ENCODE data around the gene CASP3. TPM values are rescaled to one million over a fixed set of nuclear protein-coding genes. Genes with fewer than 3 reads are reported as not detected.

The CASP3 gene
- total RNA-seq, 2 experiments from 2014 or later, result 25.8 to 44.7 TPM

DNA sequence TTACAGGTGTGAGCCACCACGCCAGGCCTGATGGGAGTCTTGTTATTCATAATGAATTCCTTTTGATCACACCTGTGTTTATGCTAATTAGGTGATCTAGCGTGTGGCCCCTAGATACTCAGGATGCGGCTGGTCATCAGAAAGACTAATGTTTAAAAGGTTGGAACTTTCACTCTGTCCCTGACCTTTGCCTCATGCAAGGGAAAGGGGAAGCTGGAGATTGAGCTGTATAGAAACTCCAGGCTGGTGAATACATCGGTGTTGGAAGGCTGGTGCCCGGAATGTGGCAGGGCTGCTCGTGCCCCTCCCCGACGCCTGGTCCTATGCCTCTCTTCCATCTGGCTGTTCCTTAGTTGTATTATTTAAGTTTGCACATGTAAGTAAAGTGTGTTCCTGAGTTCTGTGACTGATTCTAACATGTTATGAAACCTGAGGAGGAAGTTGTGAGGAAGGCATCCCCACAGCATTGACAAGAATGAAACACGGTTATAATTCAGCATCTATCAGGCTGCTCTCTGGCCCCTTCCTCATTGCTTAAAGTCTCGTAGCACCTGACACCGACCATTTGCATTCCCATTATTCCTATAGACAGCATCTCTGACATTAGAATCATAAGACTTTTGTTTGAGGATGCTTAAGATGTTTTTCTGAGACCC lies 28.9 kb downstream of the CASP3 start:
- no peak overlapping the region for H3K4me3 ChIP-seq (ENCODE audit: low read depth, low read length, poor library complexity, severe bottlenecking)
- no peak for TF ChIP-seq EZH2phosphoT487 (IDR thresholded peaks at IDR 0.05; ENCODE audit: borderline replicate concordance, low read depth, low read length)
- TF ChIP-seq CTCF (conservative IDR thresholded peaks at IDR 0.05; ENCODE audit: low read length), result no peak
- H3K27ac ChIP-seq (ENCODE audit: low read depth, low read length, poor library complexity, severe bottlenecking), result no peak overlapping the region
- DNase-seq (ENCODE audit: low spot score), result no peak
- H2AFZ ChIP-seq (ENCODE audit: low read length), result no peak overlapping the region
- BruUV-seq (replicated peaks), result no TSS peak
- CTCF ChIA-PET (ENCODE audit: unreplicated experiment), result no interaction called here
- no peaks in the 10 kb centered on the region for H3K79me2 ChIP-seq (ENCODE audit: insufficient read depth, low read depth, low read length)
- no peak overlapping the region for H3K4me2 ChIP-seq (ENCODE audit: low read length)
- intact Hi-C loops (cut with micrococcal nuclease; ENCODE audit: unreplicated experiment), result no loop called here
- H3K36me3 ChIP-seq (ENCODE audit: insufficient read depth, low read length), result peaks cover 5% of the 10 kb centered on the region
- POLR2A ChIA-PET, result no interaction called here
- no peaks in the 10 kb centered on the region for H4K20me1 ChIP-seq (ENCODE audit: insufficient read depth, low read length)
- H3K4me1 ChIP-seq (ENCODE audit: insufficient read depth, low read length, poor library complexity, severe bottlenecking), result no peaks in the 10 kb centered on the region
- H3K9me2 ChIP-seq (ENCODE audit: insufficient read depth, low read length), result no peaks in the 10 kb centered on the region
- no peaks in the 10 kb centered on the region for H3K9me3 ChIP-seq (ENCODE audit: low read length)

DNA sequence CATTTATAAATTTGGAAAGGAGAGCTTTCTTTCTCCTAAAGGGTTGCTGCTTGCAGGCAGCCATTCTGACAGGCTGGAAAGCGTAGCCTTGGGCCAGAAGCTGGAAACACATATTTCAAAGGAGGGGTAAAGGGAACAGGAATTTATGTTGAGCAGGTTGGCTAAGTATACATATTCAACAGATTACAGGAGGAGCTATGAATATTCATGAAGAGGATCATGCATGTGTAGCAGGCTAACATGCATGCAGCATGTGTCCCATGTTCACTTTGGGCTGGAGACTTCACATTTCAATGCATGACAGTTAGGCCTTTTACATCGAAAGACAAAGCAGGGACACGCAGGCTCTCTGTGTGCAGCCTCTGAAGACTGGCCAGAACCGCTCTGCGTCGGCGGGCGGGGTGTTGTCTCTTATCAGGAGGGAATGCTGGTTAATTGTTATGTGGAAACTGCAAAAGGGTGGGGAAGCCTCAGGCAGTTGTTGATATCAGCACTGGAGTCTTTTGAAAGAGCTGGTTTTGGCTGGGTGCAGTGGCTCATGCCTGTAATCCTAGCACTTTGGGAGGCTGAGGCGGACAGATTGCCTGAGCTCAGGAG lies 31.5 kb downstream of the CASP3 start:
- ChIA-PET CTCF (ENCODE audit: unreplicated experiment) (no interaction called here), POLR2A (interaction anchor here (0.6 to 1.1 kb wide), 5 partner anchors 9 to 66 kb away, joined by 3 to 5 read pairs (median 3); no protein-coding TSS in a partner anchor)
- H3K79me2 ChIP-seq (ENCODE audit: insufficient read depth, low read depth, low read length), result no peaks in the 10 kb centered on the region
- peak overlapping the region; percentile 24; the same call in 1 of the 2 replicates for H3K4me2 ChIP-seq (ENCODE audit: low read length)
- DNase-seq (ENCODE audit: low spot score), result no peak
- H2AFZ ChIP-seq (ENCODE audit: low read length), result no peak overlapping the region
- peaks cover 3% of the 10 kb centered on the region; the same call in 1 of the 2 replicates for H3K9me3 ChIP-seq (ENCODE audit: low read length)
- no TSS peak for BruUV-seq (replicated peaks)
- H3K9me2 ChIP-seq (ENCODE audit: insufficient read depth, low read length), result no peaks in the 10 kb centered on the region
- no peaks in the 10 kb centered on the region for H3K36me3 ChIP-seq (ENCODE audit: insufficient read depth, low read length)
- TF ChIP-seq EZH2phosphoT487 (IDR thresholded peaks at IDR 0.05; ENCODE audit: borderline replicate concordance, low read depth, low read length) (no peak), CTCF (conservative IDR thresholded peaks at IDR 0.05; ENCODE audit: low read length) (no peak)
- H4K20me1 ChIP-seq (ENCODE audit: insufficient read depth, low read length), result no peaks in the 10 kb centered on the region
- no peak overlapping the region for H3K27ac ChIP-seq (ENCODE audit: low read depth, low read length, poor library complexity, severe bottlenecking)
- H3K4me3 ChIP-seq (ENCODE audit: low read depth, low read length, poor library complexity, severe bottlenecking), result no peak overlapping the region
- intact Hi-C loops (cut with micrococcal nuclease; ENCODE audit: unreplicated experiment), result no loop called here
- H3K4me1 ChIP-seq (ENCODE audit: insufficient read depth, low read length, poor library complexity, severe bottlenecking), result no peaks in the 10 kb centered on the region
